OCI-LY1 (cell line): ENCODE data around the gene SFXN4.

Source experiments
- H2AFZ ChIP-seq: fragments of 200-600 bp; sonication (generic), shearing (Covaris generic); 2 replicates; pipeline ENCODE4 v1.6.0; 2014; ENCODE audit warnings: antibody characterized with exemption, mild to moderate bottlenecking, low read length
- H3F3A ChIP-seq: fragments of 200-600 bp; sonication (generic), shearing (Covaris generic); 2 replicates; pipeline ENCODE4 v1.6.0; 2014; ENCODE audit warnings: mild to moderate bottlenecking, antibody characterized with exemption, low read length, moderate library complexity; ENCODE audit not compliant: insufficient read depth
- H3K27ac ChIP-seq: fragments of 200-600 bp; sonication (generic); 2 replicates; pipeline ENCODE4 v1.5.1; 2014; ENCODE audit warnings: low read length, mixed run types, mild to moderate bottlenecking, low read depth; ENCODE audit not compliant: poor library complexity, severe bottlenecking
- H3K27me3 ChIP-seq: fragments of 200-600 bp; sonication (generic); 2 replicates; pipeline ENCODE4 v1.6.0; 2014; ENCODE audit warnings: antibody characterized with exemption, mild to moderate bottlenecking, low read length, moderate library complexity; ENCODE audit not compliant: insufficient read depth
- H3K36me3 ChIP-seq: fragments of 200-600 bp; sonication (generic); 2 replicates; pipeline ENCODE4 v1.6.1; 2014; ENCODE audit warnings: mild to moderate bottlenecking, antibody characterized with exemption, low read length, moderate library complexity, mixed read lengths; ENCODE audit not compliant: insufficient read depth
- H3K4me1 ChIP-seq: fragments of 200-600 bp; sonication (generic); 2 replicates; pipeline ENCODE4 v1.5.1; 2014; ENCODE audit warnings: mild to moderate bottlenecking, low read length, moderate library complexity; ENCODE audit not compliant: insufficient read depth, severe bottlenecking
- H3K4me2 ChIP-seq: fragments of 200-600 bp; sonication (generic), shearing (Covaris generic); 2 replicates; pipeline ENCODE4 v1.6.1; 2014; ENCODE audit warnings: low read length
- H3K4me3 ChIP-seq: fragments of 200-600 bp; sonication (generic); 2 replicates; pipeline ENCODE4 v1.5.1; 2014; ENCODE audit warnings: low read length, low read depth, mild to moderate bottlenecking, mixed read lengths; ENCODE audit not compliant: poor library complexity, severe bottlenecking
- H3K79me2 ChIP-seq: fragments of 200-600 bp; shearing (Covaris generic); 2 replicates; pipeline ENCODE4 v1.6.1; 2016; ENCODE audit warnings: mixed run types, low read length, mixed read lengths; ENCODE audit not compliant: insufficient read depth
- H3K9ac ChIP-seq: fragments of 200-600 bp; sonication (generic), shearing (Covaris generic); 2 replicates; pipeline ENCODE4 v1.6.1; 2014; ENCODE audit warnings: mild to moderate bottlenecking, low read length, mixed read lengths
- H3K9me2 ChIP-seq: fragments of 200-600 bp; sonication (generic), shearing (Covaris generic); 2 replicates; pipeline ENCODE4 v1.6.1; 2014; ENCODE audit warnings: low read depth, mild to moderate bottlenecking, low read length, mixed read lengths
- H3K9me3 ChIP-seq: fragments of 200-600 bp; shearing (Covaris generic); 2 replicates; pipeline ENCODE4 v1.6.1; 2014; ENCODE audit warnings: low read length, mixed read lengths
- H4K20me1 ChIP-seq: fragments of 200-600 bp; sonication (generic), shearing (Covaris generic); 2 replicates; pipeline ENCODE4 v1.6.0; 2016; ENCODE audit warnings: mild to moderate bottlenecking, low read length; ENCODE audit not compliant: insufficient read depth
- EZH2 ChIP-seq: fragments of 200-600 bp; sonication (generic), shearing (Covaris generic); IDR thresholded peaks from 2 replicates; pipeline ENCODE4 v1.8.0; 2017; ENCODE audit warnings: borderline replicate concordance, mixed run types, mild to moderate bottlenecking, antibody characterized with exemption, low read length, moderate library complexity, mixed read lengths
- TF ChIP-seq, protein P1 (sequence below): fragments of 200-600 bp; sonication (generic), shearing (Covaris generic); IDR thresholded peaks from 2 replicates; pipeline ENCODE4 v1.5.1; 2017; ENCODE audit warnings: mild to moderate bottlenecking, antibody characterized with exemption, low read length, moderate library complexity, mixed read lengths

SFXN4 gene

DNA sequence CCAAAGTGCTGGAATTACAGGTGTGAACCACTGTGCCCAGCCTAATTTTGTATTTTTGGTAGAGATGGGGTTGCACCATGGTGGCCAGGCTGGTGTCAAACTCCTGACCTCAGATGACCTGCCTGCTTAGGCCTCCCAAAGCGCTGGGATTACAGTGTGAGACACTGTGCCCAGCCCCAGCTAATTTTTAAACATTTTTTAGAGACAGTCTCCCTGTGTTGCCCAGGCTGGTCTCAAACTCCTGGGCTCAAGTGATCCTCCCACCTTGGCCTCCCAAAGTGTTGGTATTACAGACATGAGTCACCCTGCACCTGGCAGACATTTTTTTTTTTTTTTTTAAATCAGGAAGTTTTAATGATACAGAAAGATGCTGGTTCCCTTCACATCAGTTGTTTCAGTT lies 46.1 kb downstream of the SFXN4 start:
- H4K20me1 ChIP-seq: no peaks in the 10 kb centered on the region
- peak overlapping the region; percentile 85 for H3K27ac ChIP-seq
- no peak overlapping the region for H3K9ac ChIP-seq
- H3K27me3 ChIP-seq: no peaks in the 10 kb centered on the region
- peaks cover 15% of the 10 kb centered on the region for H3K4me1 ChIP-seq
- H3K36me3 ChIP-seq: peaks cover 44% of the 10 kb centered on the region
- no peak overlapping the region for H3K4me2 ChIP-seq
- H3K9me3 ChIP-seq: no peaks in the 10 kb centered on the region
- H2AFZ ChIP-seq: no peak overlapping the region
- no peaks in the 10 kb centered on the region for H3K9me2 ChIP-seq
- H3F3A ChIP-seq: peaks cover 13% of the 10 kb centered on the region
- H3K79me2 ChIP-seq: no peaks in the 10 kb centered on the region
- no peak overlapping the region for H3K4me3 ChIP-seq
- no peak for TF ChIP-seq EZH2
- TF ChIP-seq, protein P1, sequence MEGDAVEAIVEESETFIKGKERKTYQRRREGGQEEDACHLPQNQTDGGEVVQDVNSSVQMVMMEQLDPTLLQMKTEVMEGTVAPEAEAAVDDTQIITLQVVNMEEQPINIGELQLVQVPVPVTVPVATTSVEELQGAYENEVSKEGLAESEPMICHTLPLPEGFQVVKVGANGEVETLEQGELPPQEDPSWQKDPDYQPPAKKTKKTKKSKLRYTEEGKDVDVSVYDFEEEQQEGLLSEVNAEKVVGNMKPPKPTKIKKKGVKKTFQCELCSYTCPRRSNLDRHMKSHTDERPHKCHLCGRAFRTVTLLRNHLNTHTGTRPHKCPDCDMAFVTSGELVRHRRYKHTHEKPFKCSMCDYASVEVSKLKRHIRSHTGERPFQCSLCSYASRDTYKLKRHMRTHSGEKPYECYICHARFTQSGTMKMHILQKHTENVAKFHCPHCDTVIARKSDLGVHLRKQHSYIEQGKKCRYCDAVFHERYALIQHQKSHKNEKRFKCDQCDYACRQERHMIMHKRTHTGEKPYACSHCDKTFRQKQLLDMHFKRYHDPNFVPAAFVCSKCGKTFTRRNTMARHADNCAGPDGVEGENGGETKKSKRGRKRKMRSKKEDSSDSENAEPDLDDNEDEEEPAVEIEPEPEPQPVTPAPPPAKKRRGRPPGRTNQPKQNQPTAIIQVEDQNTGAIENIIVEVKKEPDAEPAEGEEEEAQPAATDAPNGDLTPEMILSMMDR: no peak

- TF ChIP-seq, protein P1: no peak
- no peak for TF ChIP-seq EZH2
- Histone ChIP-seq H3K4me3 (no peak overlapping the region), H3K27ac (no peak overlapping the region), H3K9me2 (no peaks in the 10 kb centered on the region), H2AFZ (no peak overlapping the region), H3F3A (peaks cover 13% of the 10 kb centered on the region), H3K79me2 (no peaks in the 10 kb centered on the region), H3K36me3 (peaks cover 54% of the 10 kb centered on the region), H4K20me1 (no peaks in the 10 kb centered on the region), H3K4me1 (peaks cover 15% of the 10 kb centered on the region), H3K9ac (no peak overlapping the region), H3K9me3 (no peaks in the 10 kb centered on the region), H3K4me2 (no peak overlapping the region), H3K27me3 (no peaks in the 10 kb centered on the region)
Measured at GRCh38 chr10:119118231-119118630, 47.3 kb downstream of the SFXN4 start.

DNA sequence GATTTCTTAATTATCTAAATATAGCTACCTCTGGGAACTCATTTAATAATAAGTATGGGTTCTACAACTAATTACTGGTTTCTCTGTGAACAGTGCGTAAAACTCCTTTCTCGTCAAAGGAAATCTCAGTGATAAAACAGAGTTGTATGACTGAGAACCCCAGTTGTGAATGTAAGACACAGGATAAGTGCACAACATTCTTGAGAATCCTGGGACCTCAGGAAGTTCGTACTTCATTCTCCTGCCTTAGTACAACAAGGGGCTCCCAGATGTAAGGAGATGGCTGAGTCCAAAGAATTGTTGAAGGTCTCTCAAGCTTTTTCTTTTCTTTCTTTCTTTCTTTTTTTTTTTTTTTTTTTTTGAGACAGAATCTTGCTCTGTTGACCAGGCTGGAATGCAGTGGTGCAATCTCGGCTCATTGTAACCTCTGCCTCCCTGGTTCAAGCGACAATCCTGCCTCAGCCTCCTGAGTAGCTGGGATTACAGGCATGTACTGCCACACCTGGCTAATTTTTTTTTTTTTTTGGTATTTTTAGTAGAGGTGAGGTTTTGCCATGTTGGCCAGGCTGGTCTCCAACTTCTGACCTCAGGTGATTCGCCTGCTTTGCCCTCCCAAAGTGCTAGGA lies 49.1 kb downstream of the SFXN4 start:
- Histone ChIP-seq H3K79me2 (no peaks in the 10 kb centered on the region), H3K36me3 (peaks cover 49% of the 10 kb centered on the region), H3K4me3 (no peak overlapping the region), H3K9me3 (no peaks in the 10 kb centered on the region), H4K20me1 (no peaks in the 10 kb centered on the region), H3K9me2 (no peaks in the 10 kb centered on the region), H3K27me3 (no peaks in the 10 kb centered on the region), H2AFZ (no peak overlapping the region), H3K27ac (no peak overlapping the region), H3K4me2 (no peak overlapping the region), H3K4me1 (peaks cover 15% of the 10 kb centered on the region), H3F3A (peaks cover 13% of the 10 kb centered on the region), H3K9ac (no peak overlapping the region)
- TF ChIP-seq EZH2: no peak
- TF ChIP-seq, protein P1: no peak
